PC-9 (cell line): ENCODE results near the gene HSD17B10. TPM values are rescaled to one million over a fixed set of nuclear protein-coding genes. Genes with fewer than 3 reads are reported as not detected.
A peak's percentile ranks its signal among the peaks of the same experiment; 100 is the strongest.

ENCODE experiments used
- BruUV-seq: library from RNA; stranded (reverse); fragments of 400-500 nt; replicated peaks from 2 replicates; lab custom pipeline; 2021; lab: Mats Ljungman, UMichigan
- CTCF ChIA-PET: fragments of 300-600 bp; sonication (Branson Sonifier 250); formaldehyde crosslinking; loops from one replicate; lab custom pipeline; 2022; ENCODE audit warnings: antibody characterized with exemption; lab: Charles Lee
- POLR2A ChIA-PET: fragments of 300-600 bp; sonication (Branson Sonifier 250); formaldehyde crosslinking; loops from one replicate; lab custom pipeline; 2022; ENCODE audit warnings: antibody characterized with exemption; ENCODE audit not compliant: unreplicated experiment; lab: Charles Lee
- DNase-seq, 2 experiments: peaks; one replicate each; pipeline versions ENCODE4 v3.0.0 to v3.0.0-alpha.2; 2015 to 2022; ENCODE audit warnings: mixed read lengths in 1 of 2
- H2AFZ ChIP-seq: fragments of 200-600 bp; sonication (generic); 2 replicates; pipeline ENCODE4 v1.8.1; 2017; ENCODE audit warnings: antibody characterized with exemption
- H3F3A ChIP-seq: fragments of 200-600 bp; sonication (generic); 2 replicates; pipeline ENCODE4 v1.8.1; 2017; ENCODE audit warnings: antibody characterized with exemption, mild to moderate bottlenecking, low read depth; ENCODE audit not compliant: insufficient read depth
- H3K27ac ChIP-seq: fragments of 200-600 bp; sonication (generic); 2 replicates; pipeline ENCODE4 v1.6.1; 2016; ENCODE audit warnings: mixed run types
- H3K27me3 ChIP-seq: fragments of 200-600 bp; sonication (generic); 2 replicates; pipeline ENCODE4 v1.6.1; 2016; ENCODE audit warnings: low read depth, mixed run types; ENCODE audit not compliant: insufficient read depth
- H3K36me3 ChIP-seq: fragments of 200-600 bp; sonication (generic); 2 replicates; pipeline ENCODE4 v1.6.1; 2016; ENCODE audit warnings: low read depth, mixed run types
- H3K4me1 ChIP-seq: fragments of 200-600 bp; sonication (generic); replicated peaks from 2 replicates; pipeline ENCODE4 v1.6.1; 2016; ENCODE audit warnings: mixed run types; ENCODE audit not compliant: insufficient read depth
- H3K4me2 ChIP-seq: fragments of 200-600 bp; sonication (generic); 2 replicates; pipeline ENCODE4 v1.6.1; 2017; ENCODE audit warnings: mixed run types
- H3K4me3 ChIP-seq: fragments of 200-600 bp; sonication (generic); 2 replicates; pipeline ENCODE4 v1.6.1; 2016; ENCODE audit warnings: mixed run types
- H3K79me2 ChIP-seq: fragments of 200-600 bp; sonication (generic); 2 replicates; pipeline ENCODE4 v1.6.1; 2017; ENCODE audit warnings: low read depth, mixed run types
- H3K9me2 ChIP-seq: fragments of 200-600 bp; sonication (generic); 2 replicates; pipeline ENCODE4 v1.8.1; 2017; ENCODE audit warnings: mild to moderate bottlenecking; ENCODE audit not compliant: insufficient read depth
- H3K9me3 ChIP-seq: fragments of 200-600 bp; sonication (generic); 2 replicates; pipeline ENCODE4 v1.8.1; 2016; ENCODE audit warnings: low read depth; ENCODE audit not compliant: insufficient read depth
- H4K20me1 ChIP-seq: fragments of 200-600 bp; sonication (generic); 2 replicates; pipeline ENCODE4 v1.8.1; 2017; ENCODE audit not compliant: insufficient read depth
- CTCF ChIP-seq: fragments of 200-600 bp; sonication (generic); conservative IDR thresholded peaks from 2 replicates; pipeline ENCODE4 v1.6.1; 2017; ENCODE audit warnings: mixed run types, antibody characterized with exemption, mild to moderate bottlenecking, moderate library complexity
- EZH2 ChIP-seq: fragments of 200-600 bp; sonication (generic); IDR thresholded peaks from 2 replicates; pipeline ENCODE4 v1.8.0; 2017; ENCODE audit warnings: antibody characterized with exemption, low read depth
- intact Hi-C: fragments of 100-400 bp; cut with micrococcal nuclease; formaldehyde crosslinking; loops from one replicate; pipeline ENCODE4 v1.10.0; 2022; ENCODE audit not compliant: unreplicated experiment
- total RNA-seq: library from RNA; stranded (reverse); gene quantifications from 2 replicates; pipeline ENCODE4 v1.2.3, GENCODE V29; 2021

Gene HSD17B10
- total RNA-seq, 1 experiment from 2014 or later, result 234 TPM

- Histone ChIP-seq H3K79me2 (no peaks in the 10 kb centered on the region), H3K4me3 (no peak overlapping the region), H3F3A (no peaks in the 10 kb centered on the region), H3K4me1 (no peaks in the 10 kb centered on the region), H3K27ac (no peak overlapping the region), H3K36me3 (no peaks in the 10 kb centered on the region), H3K9me2 (no peaks in the 10 kb centered on the region), H3K27me3 (no peaks in the 10 kb centered on the region), H2AFZ (no peak overlapping the region), H4K20me1 (no peaks in the 10 kb centered on the region), H3K9me3 (no peaks in the 10 kb centered on the region), H3K4me2 (no peak overlapping the region)
- no TSS peak for BruUV-seq
- TF ChIP-seq CTCF, result no peak
- TF ChIP-seq EZH2, result no peak
- POLR2A ChIA-PET, result no interaction called here
- no peak for DNase-seq
- intact Hi-C loops, result no loop called here
- CTCF ChIA-PET, result no interaction called here
Measured at GRCh38 chrX:53449632-53450031, 15.5 kb upstream of the HSD17B10 start.

- no peak overlapping the region for H2AFZ ChIP-seq
- H3K9me2 ChIP-seq, result no peaks in the 10 kb centered on the region
- no peaks in the 10 kb centered on the region for H4K20me1 ChIP-seq
- no peaks in the 10 kb centered on the region for H3K4me1 ChIP-seq
- BruUV-seq, result no TSS peak
- no peaks in the 10 kb centered on the region for H3K27me3 ChIP-seq
- no peaks in the 10 kb centered on the region for H3K36me3 ChIP-seq
- intact Hi-C loops, result loop anchor here (2.0 kb wide), 1 partner anchor 131 kb away; no protein-coding TSS in a partner anchor
- CTCF ChIA-PET, result no interaction called here
- H3K9me3 ChIP-seq, result no peaks in the 10 kb centered on the region
- DNase-seq, result no peak
- H3K79me2 ChIP-seq, result no peaks in the 10 kb centered on the region
- H3F3A ChIP-seq, result no peaks in the 10 kb centered on the region
- TF ChIP-seq CTCF (no peak), EZH2 (no peak)
- no peak overlapping the region for H3K4me3 ChIP-seq
- POLR2A ChIA-PET, result interaction anchor here (0.7 kb wide), 1 partner anchor 1083 kb away, joined by 4 read pairs; the partner anchor contains the start of gene GNL3L
- no peak overlapping the region for H3K4me2 ChIP-seq
- H3K27ac ChIP-seq, result no peak overlapping the region
Measured at GRCh38 chrX:53447441-53447840, 13.3 kb upstream of the HSD17B10 start.

GRCh38 chrX:53445977-53446376 lies 11.8 kb upstream of the HSD17B10 start:
- Histone ChIP-seq H3K79me2 (no peaks in the 10 kb centered on the region), H3K9me2 (no peaks in the 10 kb centered on the region), H3K4me1 (no peaks in the 10 kb centered on the region), H3F3A (no peaks in the 10 kb centered on the region), H3K4me2 (no peak overlapping the region), H3K27ac (no peak overlapping the region), H4K20me1 (no peaks in the 10 kb centered on the region), H3K4me3 (no peak overlapping the region), H2AFZ (no peak overlapping the region), H3K9me3 (no peaks in the 10 kb centered on the region), H3K36me3 (no peaks in the 10 kb centered on the region), H3K27me3 (no peaks in the 10 kb centered on the region)
- POLR2A ChIA-PET, result interaction anchor here (0.6 kb wide), 1 partner anchor 21 kb away, joined by 4 read pairs; no protein-coding TSS in a partner anchor
- BruUV-seq, result no TSS peak
- intact Hi-C loops, result loop anchor here (2.0 kb wide), 1 partner anchor 129 kb away; no protein-coding TSS in a partner anchor
- DNase-seq, result peak in 1 of 2 experiments; percentile 47
- CTCF ChIA-PET, result interaction anchor here (0.7 to 1.5 kb wide), 4 partner anchors 17 to 183 kb away, joined by 3 to 26 read pairs (median 6); no protein-coding TSS in a partner anchor
- TF ChIP-seq EZH2 (no peak), CTCF (peak; percentile 48)
